HG03565 (cell line): Measurements from ENCODE around the gene CLASP1.
"Not testable (repeated sequence)": the region's sequence is repeated elsewhere in the genome, so short reads cannot be mapped to it uniquely, and the experiment has no call there.

ENCODE experiments used
- ATAC-seq: cut with Tn5 transposase; IDR thresholded peaks from one replicate; pipeline ENCODE4 v1.9.1; 2021; ENCODE audit warnings: mild to moderate bottlenecking, moderate library complexity; ENCODE audit not compliant: unreplicated experiment

The CLASP1 gene

DNA sequence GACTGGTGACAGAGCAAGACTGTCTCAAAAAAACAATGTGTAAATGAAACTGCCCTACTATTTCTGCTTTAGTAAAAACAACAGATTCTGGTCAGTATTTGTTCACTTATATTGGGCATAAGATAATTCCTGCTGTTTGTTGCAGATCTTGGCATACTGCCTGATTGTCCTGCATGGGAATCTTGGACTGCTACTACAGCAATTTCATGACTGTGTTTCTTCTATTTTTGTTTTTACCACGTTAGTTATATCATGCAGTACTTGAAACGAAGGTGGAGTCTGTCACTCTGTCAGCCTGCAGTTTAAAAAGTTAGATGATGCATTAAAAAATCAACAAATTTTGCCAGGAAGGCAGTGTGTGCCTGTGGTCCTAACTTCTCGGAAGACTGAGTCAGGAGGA lies 14.2 kb upstream of the CLASP1 start:
- no peak for ATAC-seq

DNA sequence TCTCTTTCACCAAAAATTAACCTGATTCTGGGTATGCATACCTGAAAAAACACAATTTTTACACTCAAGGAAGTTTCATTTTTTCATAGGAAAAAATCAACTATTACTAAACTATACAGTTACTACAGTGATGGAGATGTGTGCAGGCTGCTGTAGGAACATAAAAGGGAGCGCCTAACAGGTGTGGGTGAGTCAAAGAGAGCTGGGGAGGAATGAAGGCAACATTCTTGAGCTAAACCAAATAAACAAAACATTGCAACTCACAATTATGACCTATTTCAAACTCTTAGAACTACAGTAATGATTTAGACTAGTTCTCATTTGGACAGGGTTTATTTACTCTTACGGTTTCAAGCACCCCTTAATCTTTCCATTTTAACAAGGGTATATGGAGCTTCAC lies 13.4 kb upstream of the CLASP1 start:
- ATAC-seq, result no peak

DNA sequence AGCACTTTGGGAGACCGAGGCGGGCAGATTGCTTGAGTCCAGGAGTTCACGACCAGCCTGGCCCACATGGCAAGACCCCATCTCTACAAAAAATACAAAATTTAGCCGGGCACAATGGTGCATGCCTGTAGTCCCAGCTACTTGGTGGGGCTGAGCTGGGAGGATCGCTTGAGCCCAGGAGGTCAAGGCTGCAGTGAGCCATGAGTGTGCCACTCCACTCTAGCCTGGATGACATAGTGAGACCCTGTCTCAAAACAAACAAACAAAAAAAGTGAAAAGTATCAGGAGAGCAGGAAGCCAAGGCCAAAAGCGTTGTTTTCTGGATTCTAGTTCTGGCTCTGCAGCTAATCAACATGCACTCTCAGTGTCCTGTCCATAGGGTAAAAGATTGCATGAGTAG lies 10.7 kb upstream of the CLASP1 start:
- no peak for ATAC-seq

DNA sequence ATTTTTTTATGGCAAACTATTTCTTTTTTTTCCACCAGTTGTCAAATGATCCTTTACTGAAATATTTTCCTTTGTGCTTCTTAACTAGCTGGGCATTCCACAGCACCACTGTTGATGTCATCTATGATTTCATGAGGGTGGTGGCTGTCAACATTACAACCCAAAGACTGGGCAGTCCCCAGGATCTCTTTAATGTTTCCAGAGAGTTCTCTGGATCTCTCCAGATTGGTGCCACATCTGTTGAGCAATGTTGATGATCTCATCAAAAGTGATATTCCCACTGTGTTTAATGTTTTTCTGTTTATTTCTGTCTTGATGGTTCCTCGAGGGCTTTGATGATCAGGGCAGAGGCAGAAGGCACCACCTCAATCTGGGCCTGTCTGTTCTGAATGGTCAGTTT lies 9.1 kb upstream of the CLASP1 start:
- not testable (repeated sequence) for ATAC-seq

DNA sequence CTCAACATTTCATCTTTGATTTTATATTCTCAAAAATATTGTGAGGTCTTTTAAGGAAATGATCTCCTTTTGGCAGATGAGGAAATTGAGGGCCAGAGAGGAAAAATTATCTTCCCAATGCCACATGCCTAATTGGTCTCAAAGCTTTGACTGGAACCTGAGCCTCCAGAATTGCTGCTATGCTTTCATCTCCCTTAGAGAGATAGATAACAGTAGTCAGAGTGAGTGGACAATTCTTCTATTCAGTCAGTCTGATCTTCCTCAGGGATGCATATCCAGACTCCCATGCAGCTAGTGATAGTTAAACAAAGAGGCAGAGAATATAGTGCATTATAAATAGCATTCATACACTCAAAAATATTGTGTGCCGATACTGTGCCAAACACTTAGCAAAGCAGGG lies 3.8 kb upstream of the CLASP1 start:
- ATAC-seq, result no peak

DNA sequence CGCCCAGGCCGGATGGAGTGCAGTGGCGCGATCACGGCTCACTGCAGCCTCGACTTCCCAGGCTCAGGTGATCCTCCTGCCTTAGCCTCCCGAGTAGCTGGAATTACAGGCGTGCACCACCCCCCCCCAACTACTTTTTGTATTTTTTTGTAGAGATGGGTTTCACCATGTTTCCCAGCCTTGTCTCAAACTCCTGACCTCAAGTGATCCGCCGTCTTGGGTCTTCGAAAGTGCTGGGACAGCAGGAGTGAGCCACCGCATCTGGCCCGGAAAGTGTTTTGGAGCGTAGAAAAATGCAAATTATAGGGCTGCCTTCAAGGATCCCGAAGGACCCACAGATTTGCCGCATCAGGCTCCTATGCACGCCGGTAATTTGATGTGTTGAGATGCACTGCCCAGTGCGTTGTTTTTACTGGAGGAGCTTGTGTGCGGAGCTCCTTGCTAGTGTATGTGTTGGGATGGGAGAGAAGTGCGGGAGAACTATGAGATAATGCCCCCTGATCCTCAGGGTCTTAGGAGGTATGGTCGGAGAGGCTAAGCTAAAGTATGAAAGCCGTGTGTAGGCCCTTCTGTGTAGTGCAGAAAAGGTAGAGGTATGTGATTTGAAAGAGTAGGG lies 1.2 kb upstream of the CLASP1 start:
- no peak for ATAC-seq

DNA sequence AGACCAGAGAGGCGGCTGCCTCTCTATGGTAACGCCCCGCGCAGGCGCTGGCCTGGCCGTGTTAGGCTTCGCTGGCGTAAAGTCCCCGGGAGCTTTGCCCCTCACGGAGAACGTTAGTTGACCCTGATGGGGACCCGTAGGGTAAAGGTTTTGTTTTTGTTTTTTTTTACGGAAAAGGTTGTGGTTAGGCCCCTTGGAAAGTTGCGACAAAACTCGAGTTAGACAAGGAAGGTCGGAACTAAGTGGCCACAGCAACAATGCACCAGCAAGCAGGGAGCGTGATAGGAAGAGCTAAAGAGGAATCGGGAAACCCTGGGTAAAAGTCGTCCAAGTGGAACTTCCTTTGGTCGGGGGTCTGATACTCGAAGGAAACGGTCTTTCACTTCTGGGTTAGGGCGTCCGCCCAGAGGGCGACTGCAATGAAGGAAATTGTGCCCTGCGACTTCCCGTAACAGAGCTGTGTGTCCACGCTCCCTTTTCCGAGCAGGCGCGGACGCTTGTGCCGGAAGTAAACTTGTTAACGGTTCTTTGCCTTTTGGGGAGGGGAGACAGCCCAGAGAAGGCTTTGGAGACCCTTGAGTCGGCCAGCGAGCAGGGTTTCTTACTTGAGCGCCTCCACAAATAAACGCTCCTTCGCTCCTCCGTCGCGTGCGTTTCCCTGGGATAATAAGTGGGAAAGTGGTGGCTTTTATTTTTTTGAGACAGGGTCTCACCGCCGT lies 493 bp upstream of the CLASP1 start:
- peak; percentile 86 for ATAC-seq

DNA sequence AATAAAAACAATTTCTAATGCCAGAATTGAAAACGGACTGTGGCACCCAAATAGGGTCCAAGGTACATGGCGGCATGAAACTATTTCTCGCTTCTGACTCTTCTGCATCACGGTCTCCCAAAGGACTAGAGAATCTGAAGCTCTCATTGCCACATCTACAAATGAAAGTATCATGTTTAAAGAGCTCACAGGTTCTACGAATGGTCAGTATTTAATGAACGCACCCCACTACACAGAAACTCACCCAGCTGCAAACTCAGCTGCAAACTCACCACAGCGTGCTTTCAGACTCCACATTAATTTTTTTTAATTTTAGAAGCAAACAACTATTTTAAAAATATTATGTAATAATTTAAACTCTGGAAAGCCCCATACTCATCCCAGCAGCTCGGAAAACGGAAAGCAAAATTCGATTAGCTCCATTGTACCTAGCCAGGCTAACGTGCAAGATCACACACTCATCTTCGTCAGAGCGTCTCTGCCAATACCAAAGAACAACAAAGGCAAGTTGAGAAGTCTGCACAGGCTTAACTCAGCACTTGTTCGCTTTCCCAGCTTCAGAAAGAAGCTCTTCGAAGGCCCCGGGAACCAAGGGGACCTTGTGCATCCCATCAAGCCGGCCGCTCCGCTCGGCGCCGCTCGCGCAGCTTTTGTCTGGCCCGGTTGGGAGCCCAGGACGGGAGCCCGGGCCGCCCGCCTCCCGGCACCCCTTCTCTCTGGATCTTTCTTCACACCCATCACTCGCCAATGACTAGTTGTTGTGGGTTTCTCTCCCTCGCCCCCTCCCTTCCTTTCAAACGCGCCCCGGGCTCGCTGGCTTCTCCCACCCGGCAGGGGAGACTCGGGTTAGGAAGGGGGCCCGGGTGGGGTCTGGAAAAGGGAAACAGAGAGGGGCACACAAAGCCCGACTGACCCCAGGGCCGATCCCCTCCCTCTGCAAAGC lies 785 bp downstream of the CLASP1 start:
- ATAC-seq, result peak; percentile 25

DNA sequence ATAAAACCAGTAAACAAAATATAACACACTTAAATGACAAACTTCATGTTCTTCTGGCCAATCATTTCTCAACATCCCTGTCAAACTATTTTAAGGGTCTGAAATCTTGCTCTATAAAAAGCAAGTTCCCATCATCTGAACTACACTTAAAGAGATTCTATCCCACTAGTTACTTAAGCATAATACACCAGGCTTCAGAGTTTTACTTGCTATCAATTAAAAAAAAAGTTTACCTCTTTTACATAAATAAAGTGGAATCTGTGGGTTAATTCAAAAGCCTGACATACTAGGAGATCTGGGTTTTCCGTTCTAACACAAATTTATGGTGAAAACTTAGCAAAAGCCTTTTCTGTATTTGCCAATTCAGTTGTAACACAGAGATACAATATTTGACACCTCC lies 1.9 kb downstream of the CLASP1 start:
- no peak for ATAC-seq

DNA sequence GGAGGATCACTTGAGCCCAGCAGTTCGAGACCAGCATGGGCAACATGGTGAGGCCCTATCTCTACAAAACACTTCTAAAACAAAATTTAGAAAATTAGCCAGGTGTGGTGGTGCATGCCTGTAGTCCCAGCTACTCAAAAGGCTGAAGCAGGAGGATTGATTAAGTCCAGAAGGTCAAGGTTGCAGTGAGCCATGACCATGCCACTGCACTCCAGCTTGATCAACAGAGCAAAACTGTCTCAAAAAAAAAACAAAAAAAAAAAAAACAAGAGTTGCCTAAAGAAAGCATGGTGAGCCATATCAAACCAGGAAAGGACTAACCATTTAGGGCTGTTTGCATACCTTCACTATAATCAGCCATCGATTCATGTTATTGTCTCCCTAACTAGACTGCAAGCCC lies 4.5 kb downstream of the CLASP1 start:
- no peak for ATAC-seq

DNA sequence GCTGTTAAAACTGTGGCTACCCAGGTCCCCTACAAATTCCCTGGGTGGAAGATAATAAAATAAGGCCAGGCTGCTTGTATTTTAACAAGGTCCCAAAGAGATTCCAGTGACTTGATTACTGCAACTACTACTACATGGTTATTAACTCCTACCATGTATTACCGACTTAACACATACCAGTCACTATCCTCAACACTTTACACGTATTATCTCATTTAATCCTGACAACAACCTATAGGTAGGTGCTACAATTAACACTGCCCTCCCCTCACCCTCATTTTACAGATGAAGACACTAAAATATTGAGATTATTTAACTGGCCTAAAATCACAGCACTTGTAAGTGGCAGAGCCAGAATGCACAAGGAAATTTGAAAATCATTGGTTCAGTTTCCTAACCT lies 5.4 kb downstream of the CLASP1 start:
- no peak for ATAC-seq

DNA sequence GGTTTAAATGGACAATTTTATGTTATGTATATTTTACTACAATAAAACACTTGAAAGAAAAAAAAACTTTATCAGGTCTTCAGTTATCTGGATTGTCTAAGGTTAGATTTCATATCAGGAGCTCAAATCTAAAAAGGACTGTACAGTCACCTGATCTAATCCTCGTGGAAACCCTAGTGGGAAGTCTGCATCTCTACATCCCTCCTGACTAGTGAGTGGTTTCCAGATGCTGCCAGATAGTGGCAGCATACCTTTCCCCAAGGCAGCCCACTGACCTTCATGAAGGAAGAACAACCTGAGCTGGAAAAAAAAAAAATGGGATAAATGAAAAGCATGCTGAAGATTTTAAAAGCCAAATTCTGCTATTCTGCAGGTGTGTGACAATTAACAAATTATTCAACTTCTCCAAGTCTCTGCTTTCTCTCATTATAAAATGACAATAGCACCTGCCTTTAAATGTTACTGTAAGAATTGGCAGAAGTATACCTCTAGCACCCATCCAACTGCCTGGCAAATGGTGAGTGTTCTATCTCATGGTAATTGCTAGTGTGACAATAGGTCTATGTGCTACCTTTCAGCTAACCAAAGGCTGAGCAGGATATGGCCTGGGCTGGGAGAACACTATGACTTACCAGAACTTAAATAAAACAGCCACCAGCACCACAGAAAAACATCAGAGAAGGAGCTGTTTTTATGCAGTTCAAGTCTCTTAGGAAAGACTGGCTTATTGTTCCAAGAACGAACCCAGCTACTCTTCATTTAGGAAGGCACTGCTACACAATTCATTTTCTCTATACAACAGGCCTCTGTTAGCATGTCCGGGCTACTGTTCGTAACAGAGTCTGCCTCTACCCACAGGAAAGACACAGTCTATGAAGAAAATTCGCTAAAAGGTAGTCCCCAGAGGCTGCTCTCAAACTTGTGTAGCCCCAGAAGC lies 8.6 kb downstream of the CLASP1 start:
- no peak for ATAC-seq

DNA sequence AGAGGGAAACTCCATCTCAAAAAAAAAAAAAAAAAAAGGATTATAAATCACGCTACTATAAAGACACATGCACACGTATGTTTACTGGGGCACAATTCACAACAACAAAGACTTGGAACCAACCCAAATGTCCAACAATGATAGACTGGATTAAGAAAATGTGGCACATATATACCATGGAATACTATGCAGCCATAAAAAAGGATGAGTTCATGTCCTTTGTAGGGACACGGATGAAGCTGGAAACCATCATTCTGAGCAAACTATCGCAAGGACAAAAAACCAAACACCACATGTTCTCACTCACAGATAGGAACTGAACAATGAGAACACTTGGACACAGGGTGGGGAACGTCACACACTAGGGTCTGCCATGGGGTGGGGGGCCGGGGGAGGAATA lies 9.4 kb downstream of the CLASP1 start:
- not testable (repeated sequence) for ATAC-seq

DNA sequence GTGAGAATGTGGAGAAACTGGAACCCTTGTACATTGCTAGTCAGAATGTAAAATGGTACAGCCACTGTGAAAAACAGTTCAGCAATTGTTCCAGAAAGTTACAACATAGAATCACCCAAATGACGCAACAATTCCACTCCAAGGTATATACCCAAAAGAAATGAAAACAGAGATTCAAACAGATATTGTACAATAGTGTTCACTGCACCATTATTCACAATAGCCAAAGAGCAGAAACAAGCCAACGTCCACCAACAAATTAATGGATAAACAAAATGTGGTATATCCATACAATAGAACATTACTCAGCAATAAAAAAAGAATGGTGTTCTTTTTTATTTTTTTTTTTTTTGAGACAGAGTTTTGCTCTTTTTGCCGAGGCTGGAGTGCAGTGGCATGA lies 10.9 kb downstream of the CLASP1 start:
- ATAC-seq, result no peak

DNA sequence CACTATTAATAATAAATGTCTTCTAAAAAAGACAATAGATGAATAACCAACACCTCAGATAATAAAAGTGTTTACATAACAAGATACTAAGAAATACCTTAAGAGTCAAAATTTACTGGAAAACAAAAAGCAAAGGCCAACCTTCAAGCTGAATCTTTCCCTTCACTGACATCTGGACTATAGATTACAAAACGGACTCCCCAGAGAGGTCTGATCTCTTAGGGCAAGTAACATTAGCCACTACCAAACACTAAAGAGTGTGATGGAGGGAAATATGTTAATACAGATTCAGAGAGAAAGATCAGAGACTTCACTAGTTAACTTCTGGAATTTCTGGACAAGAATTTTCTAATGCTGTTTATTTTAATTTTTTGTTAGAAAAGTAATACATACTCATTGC lies 13.9 kb downstream of the CLASP1 start:
- no peak for ATAC-seq

DNA sequence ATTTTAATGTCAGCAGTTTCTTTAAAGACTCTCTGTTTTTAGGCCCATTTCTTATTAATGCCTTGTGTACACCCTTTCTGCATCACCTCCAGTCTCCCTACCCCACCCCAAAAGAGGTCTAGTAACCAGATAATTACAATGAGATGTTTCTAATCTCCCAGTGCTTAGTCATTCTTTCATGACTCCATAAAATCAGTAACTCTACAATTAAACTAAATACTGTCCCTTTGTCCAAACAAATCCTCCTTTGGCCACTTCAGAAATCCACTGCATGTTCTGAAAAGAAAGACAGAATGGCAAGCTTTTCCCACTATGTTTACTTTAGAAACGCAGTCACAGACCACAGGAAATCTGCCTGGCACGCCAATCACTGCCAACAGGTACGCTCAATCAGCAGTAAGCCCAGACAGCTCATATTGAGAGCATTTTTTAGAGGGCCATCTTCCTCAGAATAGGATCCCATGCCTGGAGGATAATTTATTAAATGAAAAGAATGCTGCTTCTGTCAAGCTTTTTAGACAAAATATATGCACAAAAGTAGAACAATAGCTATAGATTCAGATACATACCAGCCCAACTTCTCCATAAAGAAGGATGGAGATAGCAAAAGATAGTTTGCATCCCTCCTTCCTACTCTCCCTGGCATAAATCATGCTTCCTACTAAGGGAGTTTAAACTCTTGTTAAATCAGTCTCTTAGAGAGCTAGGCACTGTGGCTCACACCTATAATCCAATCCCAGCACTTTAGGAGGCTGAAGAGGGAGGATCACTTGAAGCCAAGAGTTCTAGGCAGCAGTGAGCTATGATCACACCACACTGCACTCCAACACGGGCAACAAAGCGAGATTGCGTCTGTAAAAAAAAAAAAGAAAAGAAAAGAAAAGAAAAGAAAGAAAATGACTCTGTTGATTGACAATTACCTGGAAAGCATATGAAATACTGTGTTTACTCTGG lies 14.6 kb downstream of the CLASP1 start:
- ATAC-seq, result no peak

DNA sequence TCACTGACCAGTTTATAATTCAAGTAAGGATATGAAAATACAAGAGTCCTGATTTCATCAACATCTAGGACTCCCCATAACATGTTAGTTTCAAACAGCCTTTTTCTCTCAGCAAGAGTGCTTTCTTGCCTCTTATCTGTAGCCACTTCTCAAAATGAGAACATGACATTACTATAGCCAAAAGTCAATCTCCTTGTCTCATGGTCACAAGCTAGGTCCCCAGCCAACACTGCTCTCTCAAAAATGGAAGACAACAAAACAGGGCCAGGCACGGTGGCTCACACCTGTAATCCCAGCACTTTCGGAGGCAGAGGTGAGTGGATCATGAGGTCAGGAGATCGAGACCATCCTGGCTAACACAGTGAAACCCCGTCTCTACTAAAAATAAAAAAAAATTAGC lies 15.8 kb downstream of the CLASP1 start:
- ATAC-seq, result no peak

DNA sequence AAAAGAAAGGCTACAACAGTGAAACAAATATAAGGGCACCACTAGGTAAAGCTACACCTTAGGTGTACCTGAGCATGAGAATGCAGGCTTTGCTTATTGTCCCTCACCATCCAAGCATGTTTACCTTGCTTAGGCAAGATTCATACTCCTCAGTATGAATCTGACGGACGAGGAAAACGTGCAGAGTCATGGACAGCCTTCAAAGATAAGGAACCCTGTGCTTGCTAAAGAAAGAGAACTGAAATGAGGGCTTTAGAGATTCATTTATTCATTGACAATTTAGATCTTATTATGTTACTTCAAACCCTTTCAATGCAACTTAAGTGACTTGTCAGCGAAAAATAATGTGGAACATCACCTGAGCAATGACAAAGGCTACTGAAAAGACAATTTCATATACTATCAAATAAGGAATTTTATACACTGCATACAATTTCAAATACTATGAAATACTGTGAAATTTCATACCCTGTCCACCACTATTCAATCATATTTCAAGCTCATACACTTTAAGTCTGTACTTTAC lies 21.7 kb downstream of the CLASP1 start:
- no peak for ATAC-seq

DNA sequence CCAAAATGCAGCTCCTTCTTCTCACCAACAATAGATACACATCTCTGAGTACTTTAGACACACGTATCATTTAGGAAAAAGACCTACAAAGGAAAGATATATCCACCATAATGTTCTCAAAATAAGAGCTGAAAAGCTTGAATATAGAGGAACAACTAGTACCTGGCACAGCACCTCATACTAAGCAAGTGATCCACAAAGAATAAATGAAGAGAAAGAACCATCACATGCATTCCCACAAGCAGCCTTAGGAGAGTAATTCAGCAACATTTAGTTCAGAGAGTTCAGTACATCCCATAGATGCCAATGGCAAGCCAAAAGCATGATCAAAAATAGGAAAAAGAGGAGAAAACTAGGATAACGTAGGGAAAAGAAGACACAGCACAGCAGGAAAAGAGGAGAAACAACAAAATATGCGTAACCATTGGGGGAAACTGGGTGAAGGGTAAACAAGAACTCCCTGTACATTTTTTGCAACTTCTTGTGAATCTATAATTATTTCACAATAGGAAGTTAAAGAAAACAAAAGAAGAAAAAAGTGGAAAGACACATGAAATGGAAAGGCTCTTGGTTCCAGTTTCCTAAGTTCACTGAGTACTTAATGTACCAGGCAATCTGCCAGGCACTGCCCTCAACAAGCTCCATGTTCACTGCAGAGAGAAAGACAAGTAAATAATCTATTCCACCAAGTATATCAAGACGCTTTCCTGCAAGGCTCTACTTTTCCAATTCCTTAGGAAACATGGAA lies 22.3 kb downstream of the CLASP1 start:
- no peak for ATAC-seq
